NCI-H2171 treated with DMSO at 0.1 percent for 48 hours (cell line): ENCODE results near the gene AGPAT3.

Source experiments
- DNase-seq: peaks from one replicate; lab custom pipeline; 2025; lab: John Stamatoyannopoulos, UW

The AGPAT3 gene

GRCh38 chr21:43937891-43938309 lies 72.9 kb downstream of the AGPAT3 start:
- DNase-seq = no peak

GRCh38 chr21:43938751-43939442 lies 73.9 kb downstream of the AGPAT3 start:
- DNase-seq = peak; percentile 10

GRCh38 chr21:43939443-43940328 lies 74.7 kb downstream of the AGPAT3 start:
- DNase-seq = no peak

- no peak for DNase-seq
Observed at GRCh38 chr21:43940329-43941050, 75.5 kb downstream of the AGPAT3 start.

- no peak for DNase-seq
Observed at GRCh38 chr21:43942201-43942600, 77.2 kb downstream of the AGPAT3 start.

GRCh38 chr21:43942621-43943020 lies 77.6 kb downstream of the AGPAT3 start:
- DNase-seq = no peak

- DNase-seq = no peak
Observed at GRCh38 chr21:43943512-43944077, 78.6 kb downstream of the AGPAT3 start.

- no peak for DNase-seq
Observed at GRCh38 chr21:43944078-43944633, 79.1 kb downstream of the AGPAT3 start.

- peak; percentile 21 for DNase-seq
Observed at GRCh38 chr21:43944757-43945156, 79.7 kb downstream of the AGPAT3 start.

GRCh38 chr21:43948740-43949498 lies 83.9 kb downstream of the AGPAT3 start:
- peak; percentile 31 for DNase-seq

GRCh38 chr21:43949499-43950208 lies 84.6 kb downstream of the AGPAT3 start:
- DNase-seq = no peak

- no peak for DNase-seq
Observed at GRCh38 chr21:43950481-43950880, 85.5 kb downstream of the AGPAT3 start.

GRCh38 chr21:43950936-43951335 lies 85.9 kb downstream of the AGPAT3 start:
- DNase-seq = no peak

GRCh38 chr21:43951911-43952703 lies 87.1 kb downstream of the AGPAT3 start:
- no peak for DNase-seq

- no peak for DNase-seq
Observed at GRCh38 chr21:43953021-43953420, 88.0 kb downstream of the AGPAT3 start.

- no peak for DNase-seq
Observed at GRCh38 chr21:43954042-43954441, 89.0 kb downstream of the AGPAT3 start.

GRCh38 chr21:43954896-43955295 lies 89.9 kb downstream of the AGPAT3 start:
- DNase-seq = no peak

GRCh38 chr21:43956019-43956669 lies 91.1 kb downstream of the AGPAT3 start:
- no peak for DNase-seq

- no peak for DNase-seq
Observed at GRCh38 chr21:43956670-43957035, 91.6 kb downstream of the AGPAT3 start.
